Adipose tissue (tissue), 3 donors: ENCODE results near the gene PDIA6. TPM values are rescaled to one million over a fixed set of nuclear protein-coding genes. Genes with fewer than 3 reads are reported as not detected.

ENCODE experiments used
- H3K27ac ChIP-seq: one replicate; pipeline ENCODE4 v1.5.1; 2013; ENCODE audit warnings: low read depth, low read length
- WGBS, 3 donors: extraction: QIAGEN DNeasy Blood & Tissue Kit; methylation state at CpG; one replicate each; pipeline ENCODE4 v1.1.7; 2013; 5-methylcytosine and 5-hydroxymethylcytosine counted together
- polyA plus RNA-seq, 3 donors: library from polyadenylated mRNA; stranded (reverse); fragments of 200-250 nt; gene quantifications; one replicate each; pipeline ENCODE4 v1.2.3, GENCODE V29; 2013
- donor health status: healthy with polysubstance abuse.
- donor health status: Bipolar disorder and iron deficiency.
- donor health status: healthy.

The PDIA6 gene
- 100 to 1,000 TPM in 2 of 3 donors, 10 to 100 TPM in 1; 71.5 to 164 (median 124) TPM for polyA plus RNA-seq

- 0 to 1% (median 0%) methylated on average over 81 to 98 of the region's 98 CpGs for WGBS, 3 donors
- H3K27ac ChIP-seq, result no peak within 1 kb of the TSS
Observed at GRCh38 chr2:10812362-10813162, at the start of gene PDIA6. Gene PDIA6 (minus strand): TSS chr2:10812785. CDS start chr2:10812696, 89 bp downstream.

GRCh38 chr2:10862330-10862729, 49.7 kb upstream of the PDIA6 start:
- H3K27ac ChIP-seq, result no peak overlapping the region
- WGBS, 3 donors, result 84 to 88% (median 85%) methylated on average over 10 of the region's 10 CpGs

- no peak overlapping the region for H3K27ac ChIP-seq
- 88 to 93% (median 91%) methylated on average over 5 of the region's 5 CpGs for WGBS, 3 donors
Observed at GRCh38 chr2:10861765-10862164, 49.2 kb upstream of the PDIA6 start.

- 71 to 78% (median 77%) methylated on average over 8 of the region's 8 CpGs for WGBS, 3 donors
- no peak overlapping the region for H3K27ac ChIP-seq
Observed at GRCh38 chr2:10860814-10861325, 48.3 kb upstream of the PDIA6 start.

GRCh38 chr2:10860081-10860813, 47.7 kb upstream of the PDIA6 start:
- 77 to 85% (median 82%) methylated on average over 13 of the region's 13 CpGs for WGBS, 3 donors

GRCh38 chr2:10859278-10859677, 46.7 kb upstream of the PDIA6 start:
- 46 to 91% (median 84%) methylated on average over 6 of the region's 6 CpGs for WGBS, 3 donors
- H3K27ac ChIP-seq, result no peak overlapping the region

More at GRCh38 chr2:10860081-10860813, 47.7 kb upstream of the PDIA6 start:
- no peak overlapping the region for H3K27ac ChIP-seq

GRCh38 chr2:10848541-10848940, 36.0 kb upstream of the PDIA6 start:
- H3K27ac ChIP-seq, result no peak overlapping the region
- 79 to 91% (median 79%) methylated on average over 4 of the region's 4 CpGs for WGBS, 3 donors

GRCh38 chr2:10847008-10847407, 34.4 kb upstream of the PDIA6 start:
- no peak overlapping the region for H3K27ac ChIP-seq
- WGBS, 3 donors, result 78 to 82% (median 79%) methylated on average over 7 of the region's 7 CpGs

GRCh38 chr2:10846110-10846861, 33.7 kb upstream of the PDIA6 start:
- WGBS, 3 donors, result 76 to 82% (median 80%) methylated on average over 13 of the region's 13 CpGs
- no peak overlapping the region for H3K27ac ChIP-seq

GRCh38 chr2:10845640-10846039, 33.1 kb upstream of the PDIA6 start:
- WGBS, 3 donors, result 55 to 87% (median 83%) methylated on average over 4 of the region's 4 CpGs
- no peak overlapping the region for H3K27ac ChIP-seq

GRCh38 chr2:10844097-10844496, 31.5 kb upstream of the PDIA6 start:
- 22 to 36% (median 32%) methylated on average over 12 of the region's 12 CpGs for WGBS, 3 donors
- H3K27ac ChIP-seq, result no peak overlapping the region

- no peak overlapping the region for H3K27ac ChIP-seq
- WGBS, 3 donors, result 81 to 88% (median 83%) methylated on average over 4 of the region's 4 CpGs
Observed at GRCh38 chr2:10842506-10842905, 29.9 kb upstream of the PDIA6 start.

GRCh38 chr2:10841547-10842219, 29.1 kb upstream of the PDIA6 start:
- WGBS, 3 donors, result 56 to 67% (median 62%) methylated on average over 3 of the region's 3 CpGs
- H3K27ac ChIP-seq, result no peak overlapping the region

- no peak overlapping the region for H3K27ac ChIP-seq
- WGBS, 3 donors, result 34 to 49% (median 40%) methylated on average over 8 of the region's 8 CpGs
Observed at GRCh38 chr2:10839813-10840212, 27.2 kb upstream of the PDIA6 start.

- H3K27ac ChIP-seq, result no peak overlapping the region
- 41 to 58% (median 57%) methylated on average over 3 of the region's 3 CpGs for WGBS, 3 donors
Observed at GRCh38 chr2:10838734-10839133, 26.1 kb upstream of the PDIA6 start.

GRCh38 chr2:10837298-10838266, 25.0 kb upstream of the PDIA6 start:
- 67 to 78% (median 69%) methylated on average over 17 of the region's 17 CpGs for WGBS, 3 donors
- no peak overlapping the region for H3K27ac ChIP-seq
